ENCODE results near the gene NFIA. TPM values are rescaled to one million over a fixed set of nuclear protein-coding genes. Genes with fewer than 3 reads are reported as not detected.

Gene NFIA
- total and polyA plus RNA-seq, 10 of the 15 experiments (the other 5 are each of a cell fraction or from before 2014, with no cell fraction given) = 0.10 to 0.16 TPM; not detected in 8

DNA sequence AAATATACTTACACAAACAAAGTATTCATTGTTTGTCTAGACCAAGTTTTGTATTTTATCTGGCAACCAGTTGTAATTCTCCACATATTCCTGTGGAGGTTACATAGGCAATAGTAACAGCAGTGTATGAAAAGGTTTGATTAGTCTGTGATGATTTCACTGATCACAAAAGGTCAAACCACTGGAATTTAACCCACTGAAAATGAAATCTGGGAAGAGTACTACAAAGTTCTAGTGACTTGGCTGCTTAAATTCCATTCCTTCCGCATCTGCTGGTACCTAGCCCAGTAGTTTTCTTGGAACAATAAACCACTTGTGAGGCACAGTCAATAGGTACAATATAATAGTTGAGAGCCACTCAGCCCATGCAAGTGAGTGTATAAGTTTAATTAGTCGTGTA is 205.4 kb downstream of the NFIA start:
- Histone ChIP-seq H4K20me1 (ENCODE audit: control insufficient read depth, insufficient read depth) (no peaks in the 10 kb centered on the region), H3K36me3 (ENCODE audit: control insufficient read depth in 2 of 2, insufficient read depth in 2 of 2, low read length in 1 of 2) (no peaks in the 10 kb centered on the region), H3K4me2 (ENCODE audit: control insufficient read depth, insufficient read depth) (no peak overlapping the region), H3K4me1 (ENCODE audit: control insufficient read depth, insufficient read depth, low read length) (peaks cover 4% of the 10 kb centered on the region; the same call in 1 of the 2 replicates), H3K27ac (ENCODE audit: control insufficient read depth, insufficient read depth) (no peak overlapping the region), H3K9me3 (replicated peaks; ENCODE audit: control insufficient read depth, insufficient read depth, low read length) (no peaks in the 10 kb centered on the region), H2AFZ (ENCODE audit: control insufficient read depth, low read depth, low read length) (no peak overlapping the region), H3K27me3 (replicated peaks in 1 of 2; ENCODE audit: control insufficient read depth in 2 of 2, insufficient read depth in 2 of 2, low read length in 1 of 2) (0 out of 4 replicates have a peak, but pooled peaks cover 0 to 3% of the 10 kb centered on the region in 2 experiments), H3K4me3 (no peak overlapping the region), H3K79me2 (ENCODE audit: control insufficient read depth, insufficient read depth, low read length) (no peaks in the 10 kb centered on the region), H3K9ac (ENCODE audit: control insufficient read depth, insufficient read depth, low read length) (no peak overlapping the region)
- ChIA-PET RAD21 (ENCODE audit: unreplicated experiment) (no interaction called here), SMC1A (ENCODE audit: uncharacterized antibody, unreplicated experiment) (no interaction called here), CTCF (no interaction called here), POLR2A (no interaction called here)
- ATAC-seq (no peak), FAIRE-seq (no peak), DNase-seq (ENCODE audit: low read depth, low spot score) (no peak)
- in situ Hi-C loops (cut with MboI) (no loop called here), intact Hi-C loops (cut with micrococcal nuclease; ENCODE audit: unreplicated experiment) (no loop called here)
- TF ChIP-seq MYB (IDR thresholded peaks at IDR 0.05; ENCODE audit: borderline replicate concordance, low read depth, low read length) (no peak), SREBF2 (IDR thresholded peaks at IDR 0.05; ENCODE audit: low read length) (no peak), RUNX3 (IDR thresholded peaks at IDR 0.05; ENCODE audit: low read length) (no peak), FOS (IDR thresholded peaks at IDR 0.05; ENCODE audit: borderline replicate concordance, extremely low read depth, insufficient read length) (no peak), TCF3 (IDR thresholded peaks at IDR 0.05; ENCODE audit: borderline replicate concordance, insufficient read depth, low read depth, low read length) (no peak), POLR2AphosphoS5 (IDR thresholded peaks at IDR 0.05; ENCODE audit: low read length) (no peak), GATAD2B (conservative IDR thresholded peaks at IDR 0.05; ENCODE audit: low read depth) (no peak), SMC3 (IDR thresholded peaks at IDR 0.05; ENCODE audit: borderline replicate concordance, low read length) (no peak), ZBED1 (IDR thresholded peaks at IDR 0.05; ENCODE audit: borderline replicate concordance) (no peak), POLR2A (IDR thresholded peaks at IDR 0.05; ENCODE audit: low read depth, low read length) (no peak), NR2F1 (conservative IDR thresholded peaks at IDR 0.05) (no peak), PAX5 (IDR thresholded peaks at IDR 0.05; ENCODE audit: borderline replicate concordance, low read depth, low read length) (no peak), KLF5 (IDR thresholded peaks at IDR 0.05; ENCODE audit: partially characterized antibody) (no peak), HDGF (IDR thresholded peaks at IDR 0.05) (no peak), NFYA (IDR thresholded peaks at IDR 0.05; ENCODE audit: borderline replicate concordance, low read depth, low read length) (no peak), JUND (IDR thresholded peaks at IDR 0.05; ENCODE audit: low read depth, low read length) (no peak)
- TF ChIP-seq, protein P1, sequence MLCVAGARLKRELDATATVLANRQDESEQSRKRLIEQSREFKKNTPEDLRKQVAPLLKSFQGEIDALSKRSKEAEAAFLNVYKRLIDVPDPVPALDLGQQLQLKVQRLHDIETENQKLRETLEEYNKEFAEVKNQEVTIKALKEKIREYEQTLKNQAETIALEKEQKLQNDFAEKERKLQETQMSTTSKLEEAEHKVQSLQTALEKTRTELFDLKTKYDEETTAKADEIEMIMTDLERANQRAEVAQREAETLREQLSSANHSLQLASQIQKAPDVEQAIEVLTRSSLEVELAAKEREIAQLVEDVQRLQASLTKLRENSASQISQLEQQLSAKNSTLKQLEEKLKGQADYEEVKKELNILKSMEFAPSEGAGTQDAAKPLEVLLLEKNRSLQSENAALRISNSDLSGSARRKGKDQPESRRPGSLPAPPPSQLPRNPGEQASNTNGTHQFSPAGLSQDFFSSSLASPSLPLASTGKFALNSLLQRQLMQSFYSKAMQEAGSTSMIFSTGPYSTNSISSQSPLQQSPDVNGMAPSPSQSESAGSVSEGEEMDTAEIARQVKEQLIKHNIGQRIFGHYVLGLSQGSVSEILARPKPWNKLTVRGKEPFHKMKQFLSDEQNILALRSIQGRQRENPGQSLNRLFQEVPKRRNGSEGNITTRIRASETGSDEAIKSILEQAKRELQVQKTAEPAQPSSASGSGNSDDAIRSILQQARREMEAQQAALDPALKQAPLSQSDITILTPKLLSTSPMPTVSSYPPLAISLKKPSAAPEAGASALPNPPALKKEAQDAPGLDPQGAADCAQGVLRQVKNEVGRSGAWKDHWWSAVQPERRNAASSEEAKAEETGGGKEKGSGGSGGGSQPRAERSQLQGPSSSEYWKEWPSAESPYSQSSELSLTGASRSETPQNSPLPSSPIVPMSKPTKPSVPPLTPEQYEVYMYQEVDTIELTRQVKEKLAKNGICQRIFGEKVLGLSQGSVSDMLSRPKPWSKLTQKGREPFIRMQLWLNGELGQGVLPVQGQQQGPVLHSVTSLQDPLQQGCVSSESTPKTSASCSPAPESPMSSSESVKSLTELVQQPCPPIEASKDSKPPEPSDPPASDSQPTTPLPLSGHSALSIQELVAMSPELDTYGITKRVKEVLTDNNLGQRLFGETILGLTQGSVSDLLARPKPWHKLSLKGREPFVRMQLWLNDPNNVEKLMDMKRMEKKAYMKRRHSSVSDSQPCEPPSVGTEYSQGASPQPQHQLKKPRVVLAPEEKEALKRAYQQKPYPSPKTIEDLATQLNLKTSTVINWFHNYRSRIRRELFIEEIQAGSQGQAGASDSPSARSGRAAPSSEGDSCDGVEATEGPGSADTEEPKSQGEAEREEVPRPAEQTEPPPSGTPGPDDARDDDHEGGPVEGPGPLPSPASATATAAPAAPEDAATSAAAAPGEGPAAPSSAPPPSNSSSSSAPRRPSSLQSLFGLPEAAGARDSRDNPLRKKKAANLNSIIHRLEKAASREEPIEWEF (IDR thresholded peaks at IDR 0.05; ENCODE audit: insufficient replicate concordance, low read depth, low read length) = no peak
- TF ChIP-seq, protein P2, sequence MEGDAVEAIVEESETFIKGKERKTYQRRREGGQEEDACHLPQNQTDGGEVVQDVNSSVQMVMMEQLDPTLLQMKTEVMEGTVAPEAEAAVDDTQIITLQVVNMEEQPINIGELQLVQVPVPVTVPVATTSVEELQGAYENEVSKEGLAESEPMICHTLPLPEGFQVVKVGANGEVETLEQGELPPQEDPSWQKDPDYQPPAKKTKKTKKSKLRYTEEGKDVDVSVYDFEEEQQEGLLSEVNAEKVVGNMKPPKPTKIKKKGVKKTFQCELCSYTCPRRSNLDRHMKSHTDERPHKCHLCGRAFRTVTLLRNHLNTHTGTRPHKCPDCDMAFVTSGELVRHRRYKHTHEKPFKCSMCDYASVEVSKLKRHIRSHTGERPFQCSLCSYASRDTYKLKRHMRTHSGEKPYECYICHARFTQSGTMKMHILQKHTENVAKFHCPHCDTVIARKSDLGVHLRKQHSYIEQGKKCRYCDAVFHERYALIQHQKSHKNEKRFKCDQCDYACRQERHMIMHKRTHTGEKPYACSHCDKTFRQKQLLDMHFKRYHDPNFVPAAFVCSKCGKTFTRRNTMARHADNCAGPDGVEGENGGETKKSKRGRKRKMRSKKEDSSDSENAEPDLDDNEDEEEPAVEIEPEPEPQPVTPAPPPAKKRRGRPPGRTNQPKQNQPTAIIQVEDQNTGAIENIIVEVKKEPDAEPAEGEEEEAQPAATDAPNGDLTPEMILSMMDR (IDR thresholded peaks at IDR 0.05 in 2 of 3, conservative IDR thresholded peaks at IDR 0.05 in 1 of 3; ENCODE audit: control insufficient read depth in 2 of 3, extremely low read depth in 1 of 3, insufficient read depth in 1 of 3, low read depth in 3 of 3, low read length in 3 of 3) = no peak
- BruUV-seq (replicated peaks) = no TSS peak
- WGBS (ENCODE audit: insufficient coverage, insufficient replicate concordance, low lambda C conversion rate, missing lambda C conversion rate) = 6% methylated on average over 2 of the region's 2 CpGs

Measured in GM12878 (cell line).